Uterus (tissue), 2 donors: ENCODE measurements around the gene CORO6.

Source experiments
- CTCF ChIP-seq, 4 experiments: fragments of 200-600 bp in 2 of 4; fragments of 450-650 bp in 2 of 4; sonication (generic) in 2 of 4; IDR thresholded peaks; one replicate each; pipeline ENCODE4 v1.5.1; 2016 to 2019; ENCODE audit warnings: antibody characterized with exemption in 4 of 4, mild to moderate bottlenecking in 2 of 4, moderate library complexity in 1 of 4
- POLR2A ChIP-seq, 2 donors: fragments of 450-650 bp; IDR thresholded peaks; one replicate each; pipeline ENCODE4 v1.6.1; 2016; ENCODE audit warnings: antibody characterized with exemption in 2 of 2, mild to moderate bottlenecking in 1 of 2, moderate library complexity in 1 of 2

GRCh38 chr17:29575511-29576213, 47.0 kb downstream of the CORO6 start:
- TF ChIP-seq CTCF (IDR thresholded peaks at IDR 0.05), result no peak
- no peak for TF ChIP-seq POLR2A (IDR thresholded peaks at IDR 0.05)
